Neural crest cell (in vitro differentiated cells): ENCODE measurements around the gene AANAT. TPM values are rescaled to one million over a fixed set of nuclear protein-coding genes. Genes with fewer than 3 reads are reported as not detected.
A peak's percentile ranks its signal among the peaks of the same experiment; 100 is the strongest.

Experiments
- DNase-seq: peaks from one replicate; pipeline ENCODE4 v3.0.0; 2021; ENCODE audit warnings: low read depth, mixed read lengths, low spot score
- H3K27ac Mint-ChIP-seq: one replicate; pipeline ENCODE4 v1.8.0; 2021; ENCODE audit warnings: mild to moderate bottlenecking, mixed read lengths; ENCODE audit not compliant: unreplicated experiment
- H3K27me3 Mint-ChIP-seq: 2 replicates; pipeline ENCODE4 v1.8.0; 2021; ENCODE audit warnings: low read depth, mild to moderate bottlenecking, mixed read lengths
- H3K36me3 Mint-ChIP-seq: 2 replicates; pipeline ENCODE4 v1.8.0; 2021; ENCODE audit warnings: low read depth, mild to moderate bottlenecking, mixed read lengths
- H3K4me1 Mint-ChIP-seq: 2 replicates; pipeline ENCODE4 v1.8.0; 2021; ENCODE audit warnings: mixed read lengths
- H3K4me3 Mint-ChIP-seq: one replicate; pipeline ENCODE4 v1.8.0; 2021; ENCODE audit warnings: mild to moderate bottlenecking, mixed read lengths
- H3K9me3 Mint-ChIP-seq: 2 replicates; pipeline ENCODE4 v1.8.0; 2021; ENCODE audit warnings: mixed read lengths
- total RNA-seq: library from RNA; stranded (reverse); gene quantifications from 2 replicates; pipeline ENCODE4 v1.2.1, GENCODE V29; 2021
- TF ChIP-seq, protein P1 (sequence below): fragments of 200-600 bp; sonication (generic); conservative IDR thresholded peaks from 2 replicates; pipeline ENCODE4 v1.5.0; 2021; ENCODE audit warnings: antibody characterized with exemption, mild to moderate bottlenecking

AANAT gene
- total RNA-seq, 1 donor from 2014 or later, result not detected

DNA sequence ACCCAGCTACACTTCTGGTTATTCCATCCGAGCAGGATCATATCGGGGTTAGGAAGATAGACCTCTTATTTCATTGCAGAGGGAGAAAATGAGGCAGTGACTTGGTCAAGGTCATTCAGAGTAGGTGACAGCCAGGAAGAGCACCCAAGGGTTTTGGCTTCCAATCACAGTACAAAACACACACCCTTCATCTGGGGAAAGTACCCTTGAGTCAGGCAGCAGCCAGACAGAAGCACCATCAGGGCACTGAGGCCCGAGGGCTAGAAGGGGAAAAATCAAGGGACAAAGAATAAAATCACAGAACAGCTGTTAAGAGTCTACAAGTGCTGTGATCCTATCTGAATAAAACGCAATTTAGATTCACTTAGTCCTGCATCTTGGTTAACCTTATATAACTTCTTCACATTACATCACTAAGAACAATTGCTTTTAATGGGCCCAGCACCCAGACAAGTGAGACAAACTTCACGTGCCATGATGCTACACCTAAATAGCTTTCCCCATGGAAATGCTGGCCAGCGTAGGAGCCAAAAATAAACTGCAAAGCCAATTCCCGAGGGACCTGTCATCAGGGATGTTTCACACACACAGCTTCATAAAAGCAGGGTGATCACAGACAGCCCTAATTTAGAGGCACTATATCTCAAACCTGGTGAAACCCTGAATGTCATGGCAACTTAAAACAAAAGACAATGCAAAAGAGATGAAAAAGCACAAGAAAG is 19.3 kb upstream of the AANAT start:
- Mint-ChIP-seq H3K27ac (no peak overlapping the region), H3K4me3 (peak overlapping the region; percentile 52), H3K27me3 (no peaks in the 10 kb centered on the region), H3K9me3 (no peaks in the 10 kb centered on the region), H3K36me3 (no peaks in the 10 kb centered on the region), H3K4me1 (peaks cover 81% of the 10 kb centered on the region)
- DNase-seq, result no peak
- TF ChIP-seq, protein P1, sequence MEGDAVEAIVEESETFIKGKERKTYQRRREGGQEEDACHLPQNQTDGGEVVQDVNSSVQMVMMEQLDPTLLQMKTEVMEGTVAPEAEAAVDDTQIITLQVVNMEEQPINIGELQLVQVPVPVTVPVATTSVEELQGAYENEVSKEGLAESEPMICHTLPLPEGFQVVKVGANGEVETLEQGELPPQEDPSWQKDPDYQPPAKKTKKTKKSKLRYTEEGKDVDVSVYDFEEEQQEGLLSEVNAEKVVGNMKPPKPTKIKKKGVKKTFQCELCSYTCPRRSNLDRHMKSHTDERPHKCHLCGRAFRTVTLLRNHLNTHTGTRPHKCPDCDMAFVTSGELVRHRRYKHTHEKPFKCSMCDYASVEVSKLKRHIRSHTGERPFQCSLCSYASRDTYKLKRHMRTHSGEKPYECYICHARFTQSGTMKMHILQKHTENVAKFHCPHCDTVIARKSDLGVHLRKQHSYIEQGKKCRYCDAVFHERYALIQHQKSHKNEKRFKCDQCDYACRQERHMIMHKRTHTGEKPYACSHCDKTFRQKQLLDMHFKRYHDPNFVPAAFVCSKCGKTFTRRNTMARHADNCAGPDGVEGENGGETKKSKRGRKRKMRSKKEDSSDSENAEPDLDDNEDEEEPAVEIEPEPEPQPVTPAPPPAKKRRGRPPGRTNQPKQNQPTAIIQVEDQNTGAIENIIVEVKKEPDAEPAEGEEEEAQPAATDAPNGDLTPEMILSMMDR, result no peak

DNA sequence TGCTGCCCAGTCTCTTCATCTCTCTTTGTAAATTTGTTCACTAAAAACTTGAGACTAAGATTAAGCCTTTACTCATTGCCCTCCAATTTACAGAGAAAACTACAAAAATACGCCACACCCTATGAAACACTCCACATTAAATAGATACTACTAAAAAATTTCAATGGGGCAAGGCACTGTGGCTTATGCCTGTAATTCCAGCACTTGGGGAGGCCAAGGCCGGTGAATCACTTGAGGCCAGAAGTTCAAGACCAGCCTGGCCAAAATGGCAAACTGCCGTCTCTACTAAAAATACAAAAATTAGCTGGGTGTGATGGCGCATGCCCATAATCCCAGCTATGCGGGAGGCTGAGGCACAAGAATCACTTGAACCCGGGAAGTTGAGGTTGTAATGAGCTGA is 18.3 kb upstream of the AANAT start:
- peaks cover 81% of the 10 kb centered on the region for H3K4me1 Mint-ChIP-seq
- DNase-seq, result no peak
- H3K36me3 Mint-ChIP-seq, result no peaks in the 10 kb centered on the region
- peak overlapping the region; percentile 52 for H3K4me3 Mint-ChIP-seq
- H3K9me3 Mint-ChIP-seq, result no peaks in the 10 kb centered on the region
- H3K27ac Mint-ChIP-seq, result no peak overlapping the region
- TF ChIP-seq, protein P1, result no peak
- no peaks in the 10 kb centered on the region for H3K27me3 Mint-ChIP-seq

DNA sequence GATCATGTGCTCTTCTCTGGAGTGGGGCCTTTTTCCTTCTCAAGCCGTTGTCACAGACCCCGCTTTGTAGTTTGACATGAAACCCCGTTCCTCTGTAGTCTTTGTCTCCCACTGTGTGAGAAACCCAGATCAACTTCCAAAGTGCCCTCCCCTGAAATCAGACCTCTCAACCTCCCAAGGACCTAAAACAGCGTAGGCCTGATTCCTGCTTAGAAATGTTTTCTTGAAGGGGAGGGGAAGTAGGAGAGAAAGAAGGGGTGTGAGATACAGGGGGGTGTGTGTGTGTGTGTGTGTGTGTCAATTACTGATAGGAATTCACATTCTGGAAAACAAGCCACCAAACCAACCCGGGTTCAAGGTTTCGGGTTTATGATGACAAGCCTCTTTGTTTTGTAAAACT is 15.9 kb upstream of the AANAT start:
- H3K36me3 Mint-ChIP-seq, result no peaks in the 10 kb centered on the region
- H3K27ac Mint-ChIP-seq, result peak overlapping the region; percentile 84
- peak overlapping the region; percentile 97 for H3K4me3 Mint-ChIP-seq
- DNase-seq, result no peak
- H3K9me3 Mint-ChIP-seq, result no peaks in the 10 kb centered on the region
- TF ChIP-seq, protein P1, result no peak
- peaks cover 58% of the 10 kb centered on the region for H3K4me1 Mint-ChIP-seq
- no peaks in the 10 kb centered on the region for H3K27me3 Mint-ChIP-seq

GRCh38 chr17:76452127-76452659 is 15.2 kb upstream of the AANAT start:
- Mint-ChIP-seq H3K36me3 (no peaks in the 10 kb centered on the region), H3K9me3 (no peaks in the 10 kb centered on the region), H3K27ac (peak overlapping the region; percentile 91), H3K4me3 (peak overlapping the region; percentile 97), H3K27me3 (no peaks in the 10 kb centered on the region), H3K4me1 (peaks cover 51% of the 10 kb centered on the region)
- peak; percentile 23 for DNase-seq
- TF ChIP-seq, protein P1, result no peak

DNA sequence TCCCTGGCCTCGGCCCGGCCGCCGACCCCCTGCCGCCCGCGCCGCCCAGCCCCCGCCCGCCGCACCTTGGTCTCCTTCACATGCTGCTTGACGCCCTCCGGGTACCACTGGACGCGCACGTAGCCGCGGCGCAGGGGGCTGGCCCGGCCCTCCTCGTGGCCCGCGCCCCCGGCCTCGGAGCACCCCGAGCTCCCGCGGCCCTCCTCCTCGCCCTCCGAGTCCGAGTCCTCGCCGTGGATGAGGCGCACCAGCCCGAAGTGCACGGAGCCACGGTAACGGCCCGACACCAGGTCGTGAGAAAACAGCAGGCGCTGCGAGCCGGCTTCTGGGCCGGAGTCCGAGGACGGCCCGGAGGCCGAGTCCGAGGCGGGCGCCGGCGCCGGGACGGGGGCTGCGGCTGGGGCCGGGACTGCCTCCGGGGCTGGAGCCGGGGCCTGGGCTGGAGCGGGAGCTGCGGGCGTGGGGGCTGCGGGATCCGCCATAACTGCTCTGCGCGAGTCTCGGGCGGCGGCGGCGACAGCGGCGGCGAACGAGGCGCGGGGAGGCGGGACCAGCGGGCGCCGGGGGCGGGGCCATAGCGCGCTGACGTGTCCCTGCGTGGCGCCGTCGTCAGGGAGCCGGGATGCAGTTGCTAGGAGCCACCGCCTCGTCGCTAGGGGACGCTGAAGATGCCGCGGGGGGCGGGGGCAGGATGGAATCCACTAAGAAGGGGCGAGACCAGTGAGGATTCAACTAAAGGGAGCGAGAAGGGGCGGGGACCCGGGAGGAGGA is 14.6 kb upstream of the AANAT start, which contains the start of gene UBE2O:
Gene UBE2O, minus strand, starts transcription at position 493 of the 771 bp plus-strand sequence. Its CDS starts 11 bp downstream, at position 482.
- peak; percentile 94 for DNase-seq
- no peaks in the 10 kb centered on the region for H3K27me3 Mint-ChIP-seq
- H3K36me3 Mint-ChIP-seq, result no peaks in the 10 kb centered on the region
- H3K4me3 Mint-ChIP-seq, result peak within 1 kb of the TSS; percentile 97
- no peaks in the 10 kb centered on the region for H3K9me3 Mint-ChIP-seq
- peaks cover 44% of the 10 kb centered on the region for H3K4me1 Mint-ChIP-seq
- TF ChIP-seq, protein P1, result peak; percentile 51
- H3K27ac Mint-ChIP-seq, result peak within 1 kb of the TSS; percentile 91
